MM.1S (cell line): Measurements from ENCODE around the gene KCNJ15.

Experiments
- CTCF ChIP-seq: fragments of 300-600 bp; sonication (generic); IDR thresholded peaks from 2 replicates; pipeline ENCODE4 v1.5.1; 2016; ENCODE audit warnings: antibody characterized with exemption, low read length, mixed read lengths
- EZH2 ChIP-seq: fragments of 300-600 bp; sonication (generic); optimal IDR thresholded peaks from 2 replicates; pipeline ENCODE3; 2017; ENCODE audit warnings: low read depth, mild to moderate bottlenecking, antibody characterized with exemption, low read length, mixed read lengths

GRCh38 chr21:38321568-38321967, 64.8 kb downstream of the KCNJ15 start:
- no peak for TF ChIP-seq CTCF
- TF ChIP-seq EZH2, result no peak
